ENCODE results near the gene RRAS.
A peak's percentile ranks its signal among the peaks of the same experiment; 100 is the strongest.
"Not testable (repeated sequence)": the region's sequence is repeated elsewhere in the genome, so short reads cannot be mapped to it uniquely, and the experiment has no call there.

RRAS gene

DNA sequence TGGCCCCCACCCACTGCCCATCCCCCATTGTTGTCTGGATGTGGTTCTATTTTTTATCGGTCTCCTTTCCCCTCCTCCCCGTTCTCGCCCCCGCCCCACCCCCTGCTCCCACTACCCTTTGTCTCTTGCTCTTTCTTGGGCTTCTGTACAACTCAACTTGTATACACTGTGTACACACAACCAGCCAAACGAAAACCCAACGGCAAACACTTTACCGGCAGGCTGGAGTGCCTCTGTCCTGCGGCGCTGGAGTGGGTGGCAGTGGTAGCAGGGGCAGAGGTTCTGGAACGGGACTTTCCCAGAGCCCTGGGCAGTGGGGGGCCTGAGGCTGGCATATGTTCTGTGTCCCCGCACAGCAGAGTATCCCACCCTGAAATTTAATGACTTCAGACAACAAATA lies 13.7 kb downstream of the RRAS start:
- no peak for DNase-seq

- no peak for DNase-seq
Measured at GRCh38 chr19:49624967-49625910, 14.7 kb downstream of the RRAS start.

DNA sequence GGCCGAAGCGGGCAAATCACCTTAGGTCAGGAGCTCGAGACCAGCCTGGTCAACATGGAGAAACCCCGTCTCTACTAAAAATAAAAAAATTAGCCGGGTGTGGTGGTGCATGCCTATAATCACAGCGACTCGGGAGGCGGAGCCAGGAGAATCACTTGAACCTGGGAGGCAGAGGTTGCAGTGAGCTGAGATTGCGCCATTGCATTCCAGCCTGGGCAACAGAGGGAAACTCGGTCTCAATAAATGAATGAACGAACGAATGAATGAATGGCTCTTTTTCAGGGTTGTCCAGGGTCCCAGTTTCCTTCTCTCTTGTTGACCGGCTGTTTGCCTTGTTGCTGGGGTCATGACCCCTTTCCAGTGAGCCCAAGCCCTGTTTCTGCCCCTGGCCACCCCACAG lies 22.1 kb downstream of the RRAS start:
- DNase-seq: not testable (repeated sequence)

DNA sequence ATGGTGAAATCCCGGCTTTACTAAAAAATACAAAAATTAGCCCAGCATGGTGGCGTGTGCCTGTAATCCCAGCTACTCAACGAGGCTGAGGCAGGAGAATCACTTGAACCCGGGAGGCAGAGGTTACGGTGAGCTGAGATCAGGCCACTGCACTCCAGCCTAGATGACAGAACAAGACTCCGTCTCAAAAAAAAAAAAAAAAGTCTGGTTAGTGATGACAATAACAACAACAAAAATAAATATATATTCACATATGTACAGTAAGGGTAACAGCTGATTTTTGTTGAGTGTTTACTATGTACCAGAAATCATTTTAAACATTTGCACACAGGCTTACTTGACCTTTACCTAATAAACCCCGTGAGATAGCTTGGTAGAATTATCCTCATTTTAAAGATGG lies 23.0 kb downstream of the RRAS start:
- DNase-seq: no peak

DNA sequence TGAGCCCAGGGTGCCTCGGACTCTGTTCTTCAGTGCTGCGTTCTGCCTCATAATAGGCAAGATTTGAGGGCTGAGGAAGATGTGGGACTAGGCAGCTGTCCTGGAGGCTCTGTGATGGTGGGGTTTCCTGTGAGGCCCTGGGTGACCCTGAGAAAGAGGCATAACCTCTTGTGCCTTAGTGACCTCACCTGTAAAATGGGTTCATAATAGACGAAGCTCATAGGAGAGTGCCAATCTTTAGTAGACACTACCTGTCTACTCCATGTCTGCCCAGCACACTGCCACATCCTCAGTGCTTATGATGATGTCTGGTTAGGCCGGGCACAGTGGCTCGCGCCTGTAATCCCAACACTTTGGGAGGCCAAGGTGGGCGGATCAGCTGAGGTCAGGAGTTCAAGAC lies 23.4 kb downstream of the RRAS start:
- no peak for DNase-seq

- no peak for DNase-seq
Measured at GRCh38 chr19:49615861-49616260, 24.1 kb downstream of the RRAS start.

GRCh38 chr19:49614096-49614833 lies 25.7 kb downstream of the RRAS start:
- DNase-seq: peak; percentile 21 to 38

DNA sequence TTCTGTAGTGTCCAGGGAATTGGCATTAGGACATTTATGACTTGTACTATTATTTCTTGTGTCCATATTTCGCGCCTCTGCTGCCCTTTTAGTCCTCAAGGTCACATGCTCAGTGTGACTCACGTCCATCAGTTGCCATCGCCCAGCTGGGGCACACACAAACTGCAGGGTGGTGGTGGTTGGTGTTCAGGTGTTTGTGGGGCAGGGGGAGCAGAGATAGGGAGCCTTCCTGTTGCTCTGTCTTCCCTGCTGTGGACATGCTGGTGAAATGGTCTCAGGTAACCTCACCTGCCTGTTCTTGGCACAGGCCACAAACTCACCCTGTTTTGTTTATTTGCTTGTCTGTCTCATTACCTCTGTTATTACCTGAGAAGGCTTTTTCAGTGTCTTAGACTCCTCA lies 26.6 kb downstream of the RRAS start:
- no peak for DNase-seq

GRCh38 chr19:49609499-49610092 lies 30.3 kb downstream of the RRAS start:
- no peak for DNase-seq

DNA sequence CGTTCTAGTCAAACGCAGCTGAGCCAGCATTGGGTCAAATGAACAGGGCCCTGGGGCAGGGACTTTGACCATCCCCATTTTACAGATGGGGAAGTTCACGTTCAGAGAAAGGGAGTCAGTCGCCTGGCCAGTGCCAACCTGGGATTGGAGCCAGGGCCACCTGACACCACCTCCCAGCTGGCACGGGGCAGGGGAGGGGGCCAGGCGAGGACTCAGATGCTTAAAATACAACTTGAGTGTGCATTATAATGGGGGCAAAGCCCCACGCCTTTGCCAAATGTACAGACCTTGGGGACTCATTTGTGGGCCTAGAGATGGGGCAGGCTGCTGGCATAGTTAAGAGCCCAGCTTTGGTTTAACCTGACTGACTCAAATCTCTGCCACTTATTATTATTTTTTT lies 34.3 kb downstream of the RRAS start:
- no peak for DNase-seq

- DNase-seq: no peak
Measured at GRCh38 chr19:49602806-49603205, 37.1 kb downstream of the RRAS start.

DNA sequence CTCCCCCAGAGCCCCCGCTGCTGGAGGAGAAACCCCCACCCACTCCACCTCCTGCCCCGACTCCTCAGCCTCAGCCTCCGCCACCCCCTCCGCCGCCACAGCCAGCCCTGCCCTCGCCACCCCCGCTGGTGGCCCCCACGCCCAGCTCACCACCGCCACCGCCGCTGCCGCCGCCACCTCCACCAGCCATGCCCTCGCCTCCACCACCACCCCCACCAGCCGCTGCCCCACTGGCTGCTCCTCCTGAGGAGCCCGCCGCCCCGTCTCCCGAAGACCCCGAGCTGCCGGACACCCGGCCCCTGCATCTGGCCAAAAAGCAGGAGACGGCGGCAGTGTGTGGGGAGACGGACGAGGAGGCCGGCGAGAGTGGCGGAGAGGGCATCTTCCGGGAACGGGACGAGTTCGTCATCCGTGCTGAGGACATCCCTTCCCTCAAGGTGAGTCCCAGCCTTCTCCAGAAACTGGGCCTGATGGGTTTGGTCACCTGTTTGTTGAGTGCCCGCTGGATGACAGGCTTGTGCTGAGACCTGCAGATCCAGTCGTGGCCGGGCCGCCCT lies 38.4 kb downstream of the RRAS start:
- DNase-seq: no peak

- DNase-seq: no peak
Measured at GRCh38 chr19:49599378-49600295, 40.3 kb downstream of the RRAS start.

- DNase-seq: no peak
Measured at GRCh38 chr19:49597703-49597974, 42.3 kb downstream of the RRAS start.

GRCh38 chr19:49596954-49597702 lies 42.8 kb downstream of the RRAS start:
- DNase-seq: no peak

- DNase-seq: no peak
Measured at GRCh38 chr19:49596407-49596806, 43.5 kb downstream of the RRAS start.

DNA sequence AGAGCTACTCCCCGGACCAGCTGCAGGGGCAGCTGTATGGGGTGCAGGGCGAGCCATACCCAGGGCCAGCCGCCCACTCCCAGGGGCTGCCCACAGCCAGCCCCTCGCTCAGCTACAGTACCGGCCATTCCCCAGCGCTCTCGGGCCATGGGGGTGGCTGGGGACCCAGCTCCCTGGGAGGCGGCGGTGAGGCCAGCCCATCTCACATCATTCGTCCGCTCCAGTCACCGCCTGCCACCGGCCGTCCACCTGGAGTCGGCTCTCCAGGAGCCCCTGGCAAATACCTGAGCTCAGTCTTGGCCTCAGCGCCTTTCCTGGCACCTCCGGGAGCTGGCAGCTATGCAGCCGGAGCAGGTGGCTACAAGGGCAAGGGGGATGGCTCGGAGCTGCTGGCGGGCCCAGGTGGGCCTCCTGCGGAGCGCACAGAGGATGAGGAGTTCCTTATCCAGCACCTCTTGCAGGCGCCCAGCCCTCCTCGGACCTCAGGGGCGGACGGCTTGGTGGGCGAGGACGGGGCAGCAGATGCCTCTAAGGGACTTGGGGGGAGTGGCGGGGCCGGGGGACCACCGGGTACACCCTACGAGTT lies 44.0 kb downstream of the RRAS start:
- no peak for DNase-seq

DNA sequence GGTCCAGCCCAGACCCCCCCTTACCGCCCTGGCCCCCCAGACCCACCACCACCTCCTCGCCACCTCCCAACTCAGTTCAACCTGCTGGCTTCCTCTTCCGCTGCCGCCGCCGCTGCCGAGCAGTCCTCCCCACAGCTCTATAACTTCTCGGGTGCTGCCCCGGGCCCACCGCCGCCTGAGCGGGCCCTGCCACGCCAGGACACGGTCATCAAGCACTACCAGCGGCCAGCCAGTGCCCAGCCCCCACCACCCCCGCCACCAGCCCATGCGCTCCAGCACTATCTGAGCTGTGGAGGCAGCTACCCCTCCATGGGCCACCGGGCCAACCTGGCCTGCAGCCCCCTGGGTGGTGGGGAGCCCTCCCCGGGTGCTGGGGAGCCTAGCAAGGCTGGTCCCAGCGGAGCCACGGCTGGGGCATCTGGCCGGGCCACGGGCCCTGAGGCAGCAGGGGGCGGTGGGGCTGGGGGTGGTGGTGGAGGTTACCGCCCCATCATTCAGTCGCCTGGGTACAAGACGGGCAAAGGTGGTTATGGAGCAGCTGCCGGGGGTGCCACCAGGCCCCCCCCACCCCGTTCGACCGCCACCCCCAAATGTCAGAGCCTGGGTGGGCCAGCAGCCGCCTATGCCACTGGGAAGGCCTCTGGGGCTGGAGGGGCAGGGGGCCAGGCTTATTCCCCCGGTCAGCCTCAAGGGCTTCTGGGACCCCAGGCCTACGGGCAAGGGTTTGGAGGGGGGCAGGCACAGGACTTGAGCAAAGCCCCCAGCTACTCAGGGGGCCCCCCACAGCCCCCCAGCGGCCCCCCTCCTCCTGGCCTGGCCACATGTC lies 44.7 kb downstream of the RRAS start:
- no peak for DNase-seq

DNA sequence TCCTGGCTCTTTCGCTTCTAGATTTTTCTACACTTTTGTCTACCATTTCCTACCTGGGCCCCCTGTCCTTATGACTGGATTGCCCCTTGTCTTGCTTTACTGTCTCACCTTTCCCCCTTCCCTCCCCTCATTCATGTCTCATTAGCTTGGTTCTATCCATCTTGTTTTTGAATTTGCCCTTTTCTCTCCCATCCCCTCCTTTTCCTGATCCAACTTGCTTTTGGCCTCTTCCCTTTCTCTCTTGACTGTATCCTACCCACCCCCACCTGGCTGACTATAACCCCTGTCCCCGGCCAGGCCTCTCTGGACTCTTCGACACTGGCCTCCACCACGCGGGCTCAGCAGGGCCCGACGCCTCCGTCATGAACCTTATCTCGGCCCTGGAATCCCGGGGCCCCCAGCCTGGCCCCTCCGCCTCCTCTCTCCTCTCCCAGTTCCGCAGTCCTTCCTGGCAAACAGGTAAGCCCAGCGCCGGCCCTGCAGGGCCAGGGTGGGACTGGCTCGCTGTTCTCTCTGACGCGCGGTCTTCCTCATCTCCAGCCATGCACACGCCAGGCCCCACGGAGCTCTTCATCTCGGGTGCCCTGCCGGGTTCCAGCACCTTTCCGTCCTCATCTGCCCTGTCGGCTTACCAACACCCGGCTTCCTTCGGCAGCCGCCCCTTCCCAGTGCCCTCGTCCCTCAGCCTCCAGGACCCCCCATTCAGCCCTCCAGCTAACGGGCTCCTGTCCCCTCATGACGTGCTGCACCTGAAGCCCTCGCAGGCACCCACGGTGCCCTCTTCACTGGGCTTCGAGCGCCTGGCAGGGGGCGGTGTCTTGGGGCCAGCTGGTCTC lies 45.6 kb downstream of the RRAS start:
- DNase-seq: no peak

Measured in activated CD4-positive, alpha-beta T cell treated with anti-CD3 and anti-CD28 coated beads, Interleukin-2, amount 50 U/mL, for 48 hours (primary cell).